Keratinocyte (primary cell): ENCODE results near the gene XRCC1. TPM values are rescaled to one million over a fixed set of nuclear protein-coding genes. Genes with fewer than 3 reads are reported as not detected.

Source experiments
- DNase-seq: peaks from one replicate; pipeline ENCODE4 v3.0.0-alpha.2; 2011; ENCODE audit warnings: low read depth, missing footprints, low spot score
- FAIRE-seq: peaks from 2 replicates; lab custom pipeline; 2011; peaks lifted over from hg19 to GRCh38; lab: Jason Lieb, UNC
- H2AFZ ChIP-seq: 2 replicates; pipeline ENCODE4 v1.6.0; 2012; ENCODE audit warnings: low read length, control low read depth, inconsistent platforms; ENCODE audit not compliant: control insufficient read depth
- H3K27ac ChIP-seq: 2 replicates; pipeline ENCODE4 v1.5.1; 2011; ENCODE audit warnings: low read length; ENCODE audit not compliant: control insufficient read depth, insufficient read depth
- H3K27me3 ChIP-seq: 3 replicates; pipeline ENCODE4 v1.6.0; 2011; ENCODE audit warnings: low read length; ENCODE audit not compliant: control insufficient read depth, insufficient read depth; ENCODE audit errors: extremely low read depth
- H3K36me3 ChIP-seq, 2 experiments: 2 replicates in 1 of 2; 3 replicates in 1 of 2; pipeline ENCODE4 v1.5.1; 2011; ENCODE audit warnings: low read length in 2 of 2, mild to moderate bottlenecking in 1 of 2; ENCODE audit not compliant: control insufficient read depth in 2 of 2, insufficient read depth in 2 of 2; ENCODE audit errors: extremely low read depth in 1 of 2
- H3K4me1 ChIP-seq: 3 replicates; pipeline ENCODE4 v1.5.1; 2011; ENCODE audit warnings: low read length; ENCODE audit not compliant: control insufficient read depth, insufficient read depth; ENCODE audit errors: extremely low read depth
- H3K4me2 ChIP-seq: 3 replicates; pipeline ENCODE4 v1.6.0; 2011; ENCODE audit warnings: low read depth, low read length; ENCODE audit not compliant: control insufficient read depth, insufficient read depth; ENCODE audit errors: extremely low read depth
- H3K4me3 ChIP-seq, 3 experiments: fragments of 200-600 bp in 1 of 3; sonication (generic) in 1 of 3; 2 replicates in 2 of 3; 3 replicates in 1 of 3; pipeline ENCODE4 v1.5.1; 2011 to 2016; ENCODE audit warnings: low read length in 3 of 3, mild to moderate bottlenecking in 3 of 3, control low read depth in 2 of 3, inconsistent platforms in 1 of 3, low read depth in 1 of 3, mixed read lengths in 1 of 3, mixed run types in 1 of 3, moderate library complexity in 1 of 3; ENCODE audit not compliant: control insufficient read depth in 2 of 3, insufficient read depth in 2 of 3; ENCODE audit errors: extremely low read depth in 1 of 3
- H3K79me2 ChIP-seq: 2 replicates; pipeline ENCODE4 v1.6.0; 2012; ENCODE audit warnings: low read length; ENCODE audit not compliant: control insufficient read depth, insufficient read depth
- H3K9ac ChIP-seq: 3 replicates; pipeline ENCODE4 v1.6.0; 2011; ENCODE audit warnings: low read length; ENCODE audit not compliant: control insufficient read depth, insufficient read depth; ENCODE audit errors: extremely low read depth
- H3K9me1 ChIP-seq: 3 replicates; pipeline ENCODE4 v1.6.0; 2011; ENCODE audit warnings: low read length; ENCODE audit not compliant: control insufficient read depth, insufficient read depth; ENCODE audit errors: extremely low read depth
- H3K9me3 ChIP-seq: 2 replicates; pipeline ENCODE4 v1.5.1; 2012; ENCODE audit warnings: low read depth, low read length; ENCODE audit not compliant: control insufficient read depth
- H4K20me1 ChIP-seq: 3 replicates; pipeline ENCODE4 v1.6.0; 2011; ENCODE audit warnings: low read length; ENCODE audit not compliant: control insufficient read depth, insufficient read depth; ENCODE audit errors: extremely low read depth
- EZH2 ChIP-seq: IDR thresholded peaks from one replicate; pipeline ENCODE4 v1.6.1; 2012; ENCODE audit warnings: inconsistent platforms, mild to moderate bottlenecking, low read length, moderate library complexity
- dilution Hi-C: fragments of 300-500 bp; cut with MboI; formaldehyde crosslinking; loops from one replicate; pipeline ENCODE4 v1.7.0; 2020; ENCODE audit warnings: low sequenced_read_pairs; ENCODE audit not compliant: extremely low pct_ligation_motif_present
- polyA plus RNA-seq, 5 experiments: library from polyadenylated mRNA; depleted of rRNA in 3 of 5; stranded (reverse) in 3 of 5; stranded (forward) in 1 of 5; unstranded in 1 of 5; fragments of >200 nt; gene quantifications; 1 replicate in 1 of 5; 2 replicates in 3 of 5; 3 replicates in 1 of 5; pipeline versions ENCODE4 v1.2.1 to v1.2.3, GENCODE V29; 2011 to 2012; ENCODE audit warnings: missing spikeins in 2 of 5, low read depth in 1 of 5, low replicate concordance in 1 of 5
- TF ChIP-seq, protein P1 (sequence below), 3 experiments: IDR thresholded peaks in 1 of 3; conservative IDR thresholded peaks in 1 of 3; optimal IDR thresholded peaks in 1 of 3; 2 replicates in 2 of 3; 3 replicates in 1 of 3; pipeline versions ENCODE3 to v1.5.1; 2011; ENCODE audit warnings: low read length in 3 of 3, mild to moderate bottlenecking in 3 of 3, moderate library complexity in 2 of 3, control low read depth in 1 of 3, inconsistent platforms in 1 of 3; ENCODE audit not compliant: insufficient read depth in 2 of 3; ENCODE audit errors: extremely low read depth in 1 of 3

Gene XRCC1
- polyA plus RNA-seq, 1 donor (not counting 4 experiments of a cell fraction or from before 2014, with no cell fraction given) = 16.3 TPM

DNA sequence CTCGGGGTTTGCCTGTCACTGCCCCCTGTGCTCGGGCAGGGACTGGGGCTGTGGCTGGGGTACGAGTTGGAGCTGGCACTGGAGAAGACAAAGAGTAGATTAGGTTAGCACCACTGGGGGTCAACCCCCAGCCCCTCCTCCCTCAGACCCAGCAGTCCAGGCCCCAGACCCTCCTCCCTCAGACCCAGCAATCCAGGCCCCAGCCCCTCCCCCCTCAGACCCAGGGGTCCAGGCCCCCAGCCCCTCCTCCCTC is 23.2 kb downstream of the XRCC1 start:
- no peak overlapping the region for H2AFZ ChIP-seq
- no peak overlapping the region for H3K27ac ChIP-seq
- no peaks in the 10 kb centered on the region for H3K4me1 ChIP-seq
- no peaks in the 10 kb centered on the region for H3K27me3 ChIP-seq
- H3K36me3 ChIP-seq = peaks cover 8 to 26% of the 10 kb centered on the region in 2 experiments
- TF ChIP-seq, protein P1, sequence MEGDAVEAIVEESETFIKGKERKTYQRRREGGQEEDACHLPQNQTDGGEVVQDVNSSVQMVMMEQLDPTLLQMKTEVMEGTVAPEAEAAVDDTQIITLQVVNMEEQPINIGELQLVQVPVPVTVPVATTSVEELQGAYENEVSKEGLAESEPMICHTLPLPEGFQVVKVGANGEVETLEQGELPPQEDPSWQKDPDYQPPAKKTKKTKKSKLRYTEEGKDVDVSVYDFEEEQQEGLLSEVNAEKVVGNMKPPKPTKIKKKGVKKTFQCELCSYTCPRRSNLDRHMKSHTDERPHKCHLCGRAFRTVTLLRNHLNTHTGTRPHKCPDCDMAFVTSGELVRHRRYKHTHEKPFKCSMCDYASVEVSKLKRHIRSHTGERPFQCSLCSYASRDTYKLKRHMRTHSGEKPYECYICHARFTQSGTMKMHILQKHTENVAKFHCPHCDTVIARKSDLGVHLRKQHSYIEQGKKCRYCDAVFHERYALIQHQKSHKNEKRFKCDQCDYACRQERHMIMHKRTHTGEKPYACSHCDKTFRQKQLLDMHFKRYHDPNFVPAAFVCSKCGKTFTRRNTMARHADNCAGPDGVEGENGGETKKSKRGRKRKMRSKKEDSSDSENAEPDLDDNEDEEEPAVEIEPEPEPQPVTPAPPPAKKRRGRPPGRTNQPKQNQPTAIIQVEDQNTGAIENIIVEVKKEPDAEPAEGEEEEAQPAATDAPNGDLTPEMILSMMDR (optimal IDR thresholded peaks at IDR 0.05 in 1 of 3, IDR thresholded peaks at IDR 0.05 in 1 of 3, conservative IDR thresholded peaks at IDR 0.05 in 1 of 3; ENCODE audit: extremely low read depth in 1 of 3, insufficient read depth in 2 of 3, low read length in 3 of 3) = no peak
- no peak for TF ChIP-seq EZH2
- no peaks in the 10 kb centered on the region for H4K20me1 ChIP-seq
- H3K9ac ChIP-seq = no peak overlapping the region
- H3K9me3 ChIP-seq = no peaks in the 10 kb centered on the region
- no peaks in the 10 kb centered on the region for H3K9me1 ChIP-seq
- H3K4me3 ChIP-seq = no peak overlapping the region
- dilution Hi-C loops = no loop called here
- DNase-seq = no peak
- no peak overlapping the region for H3K4me2 ChIP-seq
- H3K79me2 ChIP-seq = no peaks in the 10 kb centered on the region
- FAIRE-seq = no peak

- Histone ChIP-seq H3K27ac (no peak overlapping the region), H3K4me3 (no peak overlapping the region), H3K4me2 (no peak overlapping the region), H3K9ac (no peak overlapping the region), H3K27me3 (no peaks in the 10 kb centered on the region), H3K4me1 (no peaks in the 10 kb centered on the region), H3K9me3 (no peaks in the 10 kb centered on the region), H3K9me1 (no peaks in the 10 kb centered on the region), H3K36me3 (peaks cover 10 to 26% of the 10 kb centered on the region in 2 experiments), H2AFZ (no peak overlapping the region), H3K79me2 (no peaks in the 10 kb centered on the region), H4K20me1 (no peaks in the 10 kb centered on the region)
- dilution Hi-C loops = no loop called here
- FAIRE-seq (no peak), DNase-seq (no peak)
- TF ChIP-seq, protein P1 (optimal IDR thresholded peaks at IDR 0.05 in 1 of 3, IDR thresholded peaks at IDR 0.05 in 1 of 3, conservative IDR thresholded peaks at IDR 0.05 in 1 of 3; ENCODE audit: extremely low read depth in 1 of 3, insufficient read depth in 2 of 3, low read length in 3 of 3) = no peak
- no peak for TF ChIP-seq EZH2
These were observed 23.7 kb downstream of the XRCC1 start for GRCh38 chr19:43551399-43552197.
